AG09319 (cell line): ENCODE results near the gene POU6F2.

Experiments
- DNase-seq: peaks from one replicate; pipeline ENCODE4 v3.0.0-alpha.2; 2010; ENCODE audit warnings: low read depth; ENCODE audit errors: extremely low read depth
- CTCF ChIP-seq: IDR thresholded peaks from 2 replicates; pipeline ENCODE4 v1.5.1; 2011; ENCODE audit warnings: low read depth, mild to moderate bottlenecking, inconsistent platforms, low read length, moderate library complexity

POU6F2 gene

GRCh38 chr7:39043531-39043930 lies 65.8 kb downstream of the POU6F2 start:
- no peak for DNase-seq
- no peak for TF ChIP-seq CTCF

- no peak for DNase-seq
- no peak for TF ChIP-seq CTCF
Measured at GRCh38 chr7:39044489-39044888, 66.8 kb downstream of the POU6F2 start.

GRCh38 chr7:39045231-39045630 lies 67.5 kb downstream of the POU6F2 start:
- no peak for TF ChIP-seq CTCF
- DNase-seq = no peak

GRCh38 chr7:39051279-39051678 lies 73.6 kb downstream of the POU6F2 start:
- TF ChIP-seq CTCF = no peak
- no peak for DNase-seq

- TF ChIP-seq CTCF = no peak
- DNase-seq = no peak
Measured at GRCh38 chr7:39051707-39052106, 74.0 kb downstream of the POU6F2 start.

GRCh38 chr7:39054731-39055130 lies 77.0 kb downstream of the POU6F2 start:
- no peak for DNase-seq
- TF ChIP-seq CTCF = no peak

GRCh38 chr7:39056153-39056552 lies 78.4 kb downstream of the POU6F2 start:
- TF ChIP-seq CTCF = no peak
- DNase-seq = no peak
